HepG2 (cell line): ENCODE results near the gene NUP214. TPM values are rescaled to one million over a fixed set of nuclear protein-coding genes. Genes with fewer than 3 reads are reported as not detected.

Source experiments
- ARNT ChIP-seq: fragments of 450-650 bp; IDR thresholded peaks from 2 replicates; pipeline ENCODE4 v1.6.1; 2017
- BCL6 ChIP-seq: IDR thresholded peaks from 2 replicates; pipeline ENCODE4 v1.6.1; 2016; ENCODE audit warnings: missing genetic modification reagents, missing compliant biosample characterization
- EHMT2 ChIP-seq: fragments of 200-600 bp; sonication (generic); IDR thresholded peaks from 2 replicates; pipeline ENCODE4 v1.7.0; 2017; ENCODE audit warnings: antibody characterized with exemption, low read depth, low read length, borderline replicate concordance
- HMGA1 ChIP-seq: sonication (generic); formaldehyde crosslinking; conservative IDR thresholded peaks from 2 replicates; pipeline ENCODE4 v1.4.0; 2020; ENCODE audit warnings: missing genetic modification reagents
- RARA ChIP-seq: IDR thresholded peaks from 2 replicates; pipeline ENCODE4 v1.6.1; 2016; ENCODE audit warnings: missing genetic modification reagents, missing compliant biosample characterization
- RXRA ChIP-seq: sonication (generic); formaldehyde crosslinking; IDR thresholded peaks from 2 replicates; pipeline ENCODE4 v1.5.1; 2020; ENCODE audit warnings: missing genetic modification reagents
- SRF ChIP-seq: IDR thresholded peaks from 2 replicates; pipeline ENCODE4 v1.6.1; 2011; ENCODE audit warnings: mild to moderate bottlenecking, low read depth, low read length, moderate library complexity
- ZBTB38 ChIP-seq: sonication (generic); formaldehyde crosslinking; IDR thresholded peaks from 2 replicates; pipeline ENCODE4 v1.5.1; 2020; ENCODE audit warnings: mild to moderate bottlenecking, missing genetic modification reagents
- ZMYM2 ChIP-seq: sonication (generic); formaldehyde crosslinking; IDR thresholded peaks from 2 replicates; pipeline ENCODE4 v1.8.0; 2022; ENCODE audit warnings: mild to moderate bottlenecking, missing genetic modification reagents
- ZNF263 ChIP-seq: sonication (generic); formaldehyde crosslinking; IDR thresholded peaks from 2 replicates; pipeline ENCODE4 v1.4.0; 2020; ENCODE audit warnings: missing genetic modification reagents
- ZNF510 ChIP-seq: sonication (generic); formaldehyde crosslinking; IDR thresholded peaks from 2 replicates; pipeline ENCODE4 v1.4.0; 2020; ENCODE audit warnings: low read depth, mild to moderate bottlenecking, missing genetic modification reagents
- ZNF772 ChIP-seq: sonication (generic); formaldehyde crosslinking; IDR thresholded peaks from 2 replicates; pipeline ENCODE4 v1.5.0; 2020; ENCODE audit warnings: mild to moderate bottlenecking, missing genetic modification reagents
- ZNF775 ChIP-seq: sonication (generic); formaldehyde crosslinking; IDR thresholded peaks from 2 replicates; pipeline ENCODE4 v1.4.0; 2020; ENCODE audit warnings: missing genetic modification reagents, mild to moderate bottlenecking, moderate library complexity, borderline replicate concordance
- ZNF839 ChIP-seq: sonication (generic); formaldehyde crosslinking; IDR thresholded peaks from 2 replicates; pipeline ENCODE4 v1.4.0; 2020; ENCODE audit warnings: missing genetic modification reagents, mild to moderate bottlenecking, borderline replicate concordance
- polyA plus RNA-seq, 8 experiments: library from polyadenylated mRNA; depleted of rRNA in 3 of 8; stranded (reverse) in 7 of 8; unstranded in 1 of 8; fragments of >200 nt; fragmentation: Illumina TruSeq in 4 of 8; extraction: Trizol in 4 of 8; gene quantifications; 2 replicates each; pipeline versions ENCODE4 v1.2.1 to v1.2.3, GENCODE V29; 2011 to 2016; ENCODE audit warnings: low read depth in 4 of 8, missing spikeins in 1 of 8, mixed read lengths in 1 of 8; ENCODE audit not compliant: insufficient read depth in 1 of 8
- total RNA-seq, 5 experiments: library from RNA; depleted of rRNA; stranded (reverse); fragments of >200 nt; fragmentation: Illumina TruSeq; extraction: Trizol; gene quantifications; 2 replicates each; pipeline ENCODE4 v1.2.3, GENCODE V29; 2016; ENCODE audit warnings: low read depth in 1 of 5
- TF ChIP-seq, protein P1 (sequence below): sonication (generic); formaldehyde crosslinking; IDR thresholded peaks from 2 replicates; pipeline ENCODE4 v1.4.0; 2020; ENCODE audit warnings: low read depth, mild to moderate bottlenecking, missing genetic modification reagents
- TF ChIP-seq, protein P2 (sequence below): sonication (generic); formaldehyde crosslinking; IDR thresholded peaks from 2 replicates; pipeline ENCODE4 v1.8.1; 2023; ENCODE audit warnings: mild to moderate bottlenecking, missing genetic modification reagents, borderline replicate concordance
- TF ChIP-seq, protein P3 (sequence below): sonication (generic); formaldehyde crosslinking; IDR thresholded peaks from 2 replicates; pipeline ENCODE4 v1.8.0; 2022; ENCODE audit warnings: missing genetic modification reagents, mild to moderate bottlenecking, moderate library complexity, borderline replicate concordance
- TF ChIP-seq, protein P4 (sequence below): IDR thresholded peaks from 2 replicates; pipeline ENCODE4 v1.6.1; 2018; ENCODE audit warnings: missing genetic modification reagents
- TF ChIP-seq, protein P5 (sequence below): sonication (generic); formaldehyde crosslinking; conservative IDR thresholded peaks from 2 replicates; pipeline ENCODE4 v1.8.1; 2023; ENCODE audit warnings: missing genetic modification reagents
- TF ChIP-seq, protein P6 (sequence below): sonication (generic); formaldehyde crosslinking; IDR thresholded peaks from 2 replicates; pipeline ENCODE4 v1.4.0; 2020; ENCODE audit warnings: missing genetic modification reagents
- TF ChIP-seq, protein P7 (sequence below): sonication (generic); formaldehyde crosslinking; conservative IDR thresholded peaks from 2 replicates; pipeline ENCODE4 v1.8.0; 2022; ENCODE audit warnings: mild to moderate bottlenecking, moderate library complexity, missing genetic modification reagents

The NUP214 gene
- total and polyA plus RNA-seq, 2 of the 13 experiments (the other 11 are each of a cell fraction or from before 2014, with no cell fraction given), result 8.4 to 16.0 TPM

DNA sequence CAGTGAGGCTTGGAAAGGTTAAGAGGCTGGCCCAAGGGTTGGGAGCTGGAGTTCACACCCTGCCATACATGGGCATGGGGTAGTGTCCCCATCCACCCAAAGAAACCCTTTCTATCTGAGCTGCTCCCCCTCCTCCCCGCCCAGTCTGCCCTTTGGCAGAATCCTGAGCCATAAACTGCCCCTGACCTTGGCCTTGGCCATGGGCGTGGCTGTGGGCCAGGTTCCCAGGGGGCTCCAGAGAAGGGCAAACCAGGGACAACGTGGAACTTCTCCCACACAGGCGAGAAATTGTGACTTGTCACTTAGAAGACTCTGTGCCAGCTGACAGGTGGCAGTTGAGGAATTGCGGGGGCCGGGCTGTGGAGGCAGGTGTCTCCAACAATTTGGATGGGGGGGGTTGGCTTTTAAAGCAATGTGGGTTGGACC is 146.1 kb downstream of the NUP214 start (continued):
- TF ChIP-seq BCL6, result 0 out of 2 replicates have a peak, but pooled peaks have one; percentile 22
- TF ChIP-seq, protein P1, sequence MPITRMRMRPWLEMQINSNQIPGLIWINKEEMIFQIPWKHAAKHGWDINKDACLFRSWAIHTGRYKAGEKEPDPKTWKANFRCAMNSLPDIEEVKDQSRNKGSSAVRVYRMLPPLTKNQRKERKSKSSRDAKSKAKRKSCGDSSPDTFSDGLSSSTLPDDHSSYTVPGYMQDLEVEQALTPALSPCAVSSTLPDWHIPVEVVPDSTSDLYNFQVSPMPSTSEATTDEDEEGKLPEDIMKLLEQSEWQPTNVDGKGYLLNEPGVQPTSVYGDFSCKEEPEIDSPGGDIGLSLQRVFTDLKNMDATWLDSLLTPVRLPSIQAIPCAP, result no peak
- TF ChIP-seq ZNF839 (CRISPR knock-in tag), result no peak
- peak; percentile 34; the same call in 1 of the 2 replicates for TF ChIP-seq RXRA (CRISPR knock-in tag)
- TF ChIP-seq ZNF772 (CRISPR knock-in tag), result no peak
- TF ChIP-seq, protein P2, sequence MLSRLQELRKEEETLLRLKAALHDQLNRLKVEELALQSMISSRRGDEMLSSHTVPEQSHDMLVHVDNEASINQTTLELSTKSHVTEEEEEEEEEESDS (CRISPR knock-in tag), result no peak
- TF ChIP-seq HMGA1 (CRISPR knock-in tag), result no peak
- TF ChIP-seq, protein P3, sequence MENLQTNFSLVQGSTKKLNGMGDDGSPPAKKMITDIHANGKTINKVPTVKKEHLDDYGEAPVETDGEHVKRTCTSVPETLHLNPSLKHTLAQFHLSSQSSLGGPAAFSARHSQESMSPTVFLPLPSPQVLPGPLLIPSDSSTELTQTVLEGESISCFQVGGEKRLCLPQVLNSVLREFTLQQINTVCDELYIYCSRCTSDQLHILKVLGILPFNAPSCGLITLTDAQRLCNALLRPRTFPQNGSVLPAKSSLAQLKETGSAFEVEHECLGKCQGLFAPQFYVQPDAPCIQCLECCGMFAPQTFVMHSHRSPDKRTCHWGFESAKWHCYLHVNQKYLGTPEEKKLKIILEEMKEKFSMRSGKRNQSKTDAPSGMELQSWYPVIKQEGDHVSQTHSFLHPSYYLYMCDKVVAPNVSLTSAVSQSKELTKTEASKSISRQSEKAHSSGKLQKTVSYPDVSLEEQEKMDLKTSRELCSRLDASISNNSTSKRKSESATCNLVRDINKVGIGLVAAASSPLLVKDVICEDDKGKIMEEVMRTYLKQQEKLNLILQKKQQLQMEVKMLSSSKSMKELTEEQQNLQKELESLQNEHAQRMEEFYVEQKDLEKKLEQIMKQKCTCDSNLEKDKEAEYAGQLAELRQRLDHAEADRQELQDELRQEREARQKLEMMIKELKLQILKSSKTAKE (CRISPR knock-in tag), result peak; percentile 42; the same call in 1 of the 2 replicates
- no peak for TF ChIP-seq ZMYM2
- TF ChIP-seq, protein P4, sequence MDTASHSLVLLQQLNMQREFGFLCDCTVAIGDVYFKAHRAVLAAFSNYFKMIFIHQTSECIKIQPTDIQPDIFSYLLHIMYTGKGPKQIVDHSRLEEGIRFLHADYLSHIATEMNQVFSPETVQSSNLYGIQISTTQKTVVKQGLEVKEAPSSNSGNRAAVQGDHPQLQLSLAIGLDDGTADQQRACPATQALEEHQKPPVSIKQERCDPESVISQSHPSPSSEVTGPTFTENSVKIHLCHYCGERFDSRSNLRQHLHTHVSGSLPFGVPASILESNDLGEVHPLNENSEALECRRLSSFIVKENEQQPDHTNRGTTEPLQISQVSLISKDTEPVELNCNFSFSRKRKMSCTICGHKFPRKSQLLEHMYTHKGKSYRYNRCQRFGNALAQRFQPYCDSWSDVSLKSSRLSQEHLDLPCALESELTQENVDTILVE (CRISPR knock-in tag), result no peak
- TF ChIP-seq, protein P5, sequence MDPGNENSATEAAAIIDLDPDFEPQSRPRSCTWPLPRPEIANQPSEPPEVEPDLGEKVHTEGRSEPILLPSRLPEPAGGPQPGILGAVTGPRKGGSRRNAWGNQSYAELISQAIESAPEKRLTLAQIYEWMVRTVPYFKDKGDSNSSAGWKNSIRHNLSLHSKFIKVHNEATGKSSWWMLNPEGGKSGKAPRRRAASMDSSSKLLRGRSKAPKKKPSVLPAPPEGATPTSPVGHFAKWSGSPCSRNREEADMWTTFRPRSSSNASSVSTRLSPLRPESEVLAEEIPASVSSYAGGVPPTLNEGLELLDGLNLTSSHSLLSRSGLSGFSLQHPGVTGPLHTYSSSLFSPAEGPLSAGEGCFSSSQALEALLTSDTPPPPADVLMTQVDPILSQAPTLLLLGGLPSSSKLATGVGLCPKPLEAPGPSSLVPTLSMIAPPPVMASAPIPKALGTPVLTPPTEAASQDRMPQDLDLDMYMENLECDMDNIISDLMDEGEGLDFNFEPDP (CRISPR knock-in tag), result no peak
- no peak for TF ChIP-seq EHMT2
- TF ChIP-seq, protein P6, sequence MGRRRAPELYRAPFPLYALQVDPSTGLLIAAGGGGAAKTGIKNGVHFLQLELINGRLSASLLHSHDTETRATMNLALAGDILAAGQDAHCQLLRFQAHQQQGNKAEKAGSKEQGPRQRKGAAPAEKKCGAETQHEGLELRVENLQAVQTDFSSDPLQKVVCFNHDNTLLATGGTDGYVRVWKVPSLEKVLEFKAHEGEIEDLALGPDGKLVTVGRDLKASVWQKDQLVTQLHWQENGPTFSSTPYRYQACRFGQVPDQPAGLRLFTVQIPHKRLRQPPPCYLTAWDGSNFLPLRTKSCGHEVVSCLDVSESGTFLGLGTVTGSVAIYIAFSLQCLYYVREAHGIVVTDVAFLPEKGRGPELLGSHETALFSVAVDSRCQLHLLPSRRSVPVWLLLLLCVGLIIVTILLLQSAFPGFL (CRISPR knock-in tag), result no peak
- TF ChIP-seq ZNF263 (CRISPR knock-in tag), result peak; percentile 37; the same call in 1 of the 2 replicates
- TF ChIP-seq, protein P7, sequence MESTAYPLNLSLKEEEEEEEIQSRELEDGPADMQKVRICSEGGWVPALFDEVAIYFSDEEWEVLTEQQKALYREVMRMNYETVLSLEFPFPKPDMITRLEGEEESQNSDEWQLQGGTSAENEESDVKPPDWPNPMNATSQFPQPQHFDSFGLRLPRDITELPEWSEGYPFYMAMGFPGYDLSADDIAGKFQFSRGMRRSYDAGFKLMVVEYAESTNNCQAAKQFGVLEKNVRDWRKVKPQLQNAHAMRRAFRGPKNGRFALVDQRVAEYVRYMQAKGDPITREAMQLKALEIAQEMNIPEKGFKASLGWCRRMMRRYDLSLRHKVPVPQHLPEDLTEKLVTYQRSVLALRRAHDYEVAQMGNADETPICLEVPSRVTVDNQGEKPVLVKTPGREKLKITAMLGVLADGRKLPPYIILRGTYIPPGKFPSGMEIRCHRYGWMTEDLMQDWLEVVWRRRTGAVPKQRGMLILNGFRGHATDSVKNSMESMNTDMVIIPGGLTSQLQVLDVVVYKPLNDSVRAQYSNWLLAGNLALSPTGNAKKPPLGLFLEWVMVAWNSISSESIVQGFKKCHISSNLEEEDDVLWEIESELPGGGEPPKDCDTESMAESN (CRISPR knock-in tag), result no peak
- TF ChIP-seq RARA (CRISPR knock-in tag), result peak; percentile 70
- no peak for TF ChIP-seq ZNF510 (CRISPR knock-in tag)
- peak; percentile 54; the same call in 1 of the 2 replicates for TF ChIP-seq SRF
- no peak for TF ChIP-seq ARNT
- no peak for TF ChIP-seq ZBTB38 (CRISPR knock-in tag)
- no peak for TF ChIP-seq ZNF775 (CRISPR knock-in tag)
